Measurements from ENCODE around the gene ACR. TPM values are rescaled to one million over a fixed set of nuclear protein-coding genes. Genes with fewer than 3 reads are reported as not detected.

The ACR gene
- total and polyA plus RNA-seq, 2 of the 8 experiments (the other 6 are each of a cell fraction or from before 2014, with no cell fraction given), result 0.56 TPM; not detected in 1

- TF ChIP-seq POLR2A (IDR thresholded peaks at IDR 0.05; ENCODE audit: control extremely low read depth in 1 of 2, low read depth in 2 of 2, low read length in 2 of 2) (no peak), HDAC6 (IDR thresholded peaks at IDR 0.05; ENCODE audit: low read depth, low read length) (no peak), EP300 (IDR thresholded peaks at IDR 0.05; ENCODE audit: borderline replicate concordance in 1 of 2, low read depth in 2 of 2, low read length in 2 of 2) (no peak), POLR2AphosphoS5 (IDR thresholded peaks at IDR 0.05; ENCODE audit: low read depth, low read length) (no peak)
Observed at GRCh38 chr22:50694766-50695420, 43.1 kb upstream of the ACR start (continued).

Measured in H1 (cell line).